GM19463 (cell line): ENCODE results near the gene PPP1CC.
"Not testable (repeated sequence)": the region's sequence is repeated elsewhere in the genome, so short reads cannot be mapped to it uniquely, and the experiment has no call there.

Experiments used
- ATAC-seq: cut with Tn5 transposase; IDR thresholded peaks from one replicate; pipeline ENCODE4 v1.9.1; 2021; ENCODE audit warnings: mild to moderate bottlenecking, moderate library complexity; ENCODE audit not compliant: unreplicated experiment

Gene PPP1CC

DNA sequence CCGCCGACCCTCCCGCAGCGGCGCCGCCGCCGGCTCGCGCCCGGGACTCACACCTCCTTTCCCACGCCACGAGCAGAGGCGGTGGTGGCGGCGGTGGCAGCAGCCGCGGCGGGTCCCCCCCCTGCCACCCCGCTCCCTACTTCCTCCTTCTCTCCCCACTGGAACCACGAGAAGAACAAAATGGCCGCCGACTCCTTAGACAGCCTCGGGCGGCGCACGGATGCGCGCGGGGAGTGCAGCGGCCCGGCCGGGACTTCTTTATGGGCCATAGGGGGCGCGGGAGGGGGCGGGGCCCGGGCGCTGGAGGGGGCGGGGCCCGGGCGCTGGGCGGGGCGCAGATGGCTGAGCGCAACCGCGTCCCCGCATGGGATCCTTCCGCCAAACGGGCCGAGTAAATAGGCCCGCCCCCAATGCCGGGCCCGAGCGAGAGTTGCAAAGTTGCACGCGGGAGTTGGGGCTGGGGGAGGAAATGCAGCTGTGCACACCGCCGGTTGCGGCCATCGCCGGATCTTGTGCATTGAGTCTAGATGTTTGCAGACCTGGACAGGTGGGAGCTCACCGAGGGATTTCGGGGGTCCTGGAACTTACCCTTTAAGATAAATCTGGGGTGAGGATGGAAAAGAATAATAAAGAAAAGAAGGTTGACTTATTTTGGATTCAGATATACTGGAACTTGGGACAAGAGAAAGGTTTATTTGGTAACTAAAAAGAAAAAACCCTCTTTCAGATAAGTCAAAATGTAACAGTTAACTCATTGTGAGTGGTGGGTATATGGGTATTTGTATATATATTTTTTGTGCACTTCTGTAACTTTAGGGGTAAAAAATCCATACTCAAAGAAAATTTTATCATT lies at the start of gene PPP1CC:
Gene PPP1CC (minus strand): TSS at position 174 of the 853 bp plus-strand sequence. CDS start 184 bp downstream, outside the sequence.
- peak; percentile 67 for ATAC-seq

DNA sequence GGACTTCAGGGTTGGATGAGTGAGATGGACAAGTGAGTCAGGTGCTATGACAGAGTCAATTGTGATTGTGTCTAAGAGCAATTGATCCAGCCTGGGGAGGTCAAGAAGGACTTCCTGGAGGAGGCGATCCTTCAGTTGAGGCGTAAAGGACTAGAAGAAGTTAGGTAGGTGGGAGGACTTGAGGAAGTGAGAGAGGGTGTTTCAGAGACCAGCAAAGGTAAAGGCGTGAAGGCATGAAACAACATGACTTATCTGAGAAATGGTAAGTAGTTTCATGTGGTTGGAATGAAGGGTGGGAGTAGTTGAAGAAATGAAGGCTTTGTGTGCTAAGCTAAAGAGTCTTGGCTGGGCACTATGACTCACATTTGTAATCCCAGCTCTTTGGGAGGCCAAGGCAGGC lies 48.9 kb upstream of the PPP1CC start:
- ATAC-seq, result no peak

DNA sequence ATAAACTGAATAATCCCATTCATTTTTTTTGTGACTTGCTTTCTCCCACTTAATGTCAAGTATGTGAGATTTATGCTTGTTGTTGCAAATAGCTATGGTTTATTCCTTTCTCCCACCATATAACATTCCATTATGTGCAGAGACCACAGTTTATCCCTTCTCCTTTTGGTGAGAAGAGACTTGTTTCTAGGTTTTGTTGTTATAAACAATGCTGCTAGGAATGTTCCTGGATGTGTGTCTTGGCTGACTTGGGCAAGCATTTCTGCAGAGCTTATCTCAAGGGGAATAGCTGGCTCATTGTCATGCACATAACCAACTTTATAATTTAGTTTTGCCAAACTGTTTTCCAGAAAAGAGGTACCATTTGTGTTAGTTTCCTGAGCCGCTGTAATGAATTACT lies 47.6 kb upstream of the PPP1CC start:
- no peak for ATAC-seq

DNA sequence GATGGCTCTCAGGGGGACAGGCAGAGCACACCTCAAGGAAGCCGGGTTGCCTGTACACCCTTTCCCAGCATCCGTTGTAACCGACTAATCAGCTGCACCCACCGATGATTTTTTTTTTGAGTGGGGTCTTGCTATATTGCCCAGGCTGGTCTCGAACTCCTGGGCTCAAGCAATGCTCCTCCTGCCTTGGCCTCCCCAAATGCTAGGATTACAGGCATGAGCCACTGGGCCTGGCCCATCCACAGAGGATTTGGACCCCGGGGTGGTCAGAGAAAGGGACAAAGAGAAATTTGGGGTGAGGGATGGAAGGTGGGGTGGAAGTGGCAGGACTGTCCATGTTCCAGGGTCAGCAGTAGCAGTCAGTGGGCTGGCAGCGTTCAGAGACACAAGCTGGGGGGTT lies 43.3 kb upstream of the PPP1CC start:
- ATAC-seq, result no peak

DNA sequence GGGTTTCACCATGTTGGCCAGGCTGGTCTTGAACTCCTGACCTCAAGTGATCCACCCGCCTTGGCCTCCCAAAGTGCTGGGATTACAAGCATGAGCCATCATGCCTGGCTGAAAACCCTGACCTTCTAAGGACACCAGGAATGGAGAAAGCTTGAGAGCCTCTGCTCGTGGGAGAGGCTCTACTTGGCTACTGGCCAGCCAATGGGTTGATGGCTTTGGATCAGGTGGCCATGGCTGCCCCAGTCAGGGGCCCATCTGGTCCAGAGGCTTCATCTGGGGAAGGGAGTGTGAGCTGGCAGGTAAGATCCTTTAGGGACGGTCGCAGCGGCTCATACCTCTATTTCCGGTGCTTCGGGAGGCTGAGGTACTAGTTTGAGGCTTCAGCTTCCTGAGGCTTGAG lies 42.5 kb upstream of the PPP1CC start:
- ATAC-seq, result no peak

DNA sequence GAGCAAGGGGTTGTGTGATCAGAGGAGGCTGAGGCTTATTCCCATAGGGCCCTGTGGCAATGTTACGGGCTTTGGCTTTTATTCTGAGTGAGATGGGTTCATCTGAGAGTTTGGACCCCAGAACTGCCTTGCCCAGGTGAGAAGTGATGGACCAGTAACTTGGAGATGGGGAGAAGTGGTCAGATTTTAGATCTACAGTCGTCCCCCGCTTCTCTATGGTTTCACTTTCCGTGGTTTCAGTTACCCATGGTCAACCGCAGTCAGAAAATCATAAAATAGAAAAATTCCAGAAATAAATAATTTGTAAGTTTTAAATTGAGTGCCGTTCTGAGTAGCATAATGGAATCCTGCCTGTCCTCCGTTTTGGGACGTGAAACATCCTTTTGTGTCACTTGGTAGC lies 40.2 kb upstream of the PPP1CC start:
- no peak for ATAC-seq

DNA sequence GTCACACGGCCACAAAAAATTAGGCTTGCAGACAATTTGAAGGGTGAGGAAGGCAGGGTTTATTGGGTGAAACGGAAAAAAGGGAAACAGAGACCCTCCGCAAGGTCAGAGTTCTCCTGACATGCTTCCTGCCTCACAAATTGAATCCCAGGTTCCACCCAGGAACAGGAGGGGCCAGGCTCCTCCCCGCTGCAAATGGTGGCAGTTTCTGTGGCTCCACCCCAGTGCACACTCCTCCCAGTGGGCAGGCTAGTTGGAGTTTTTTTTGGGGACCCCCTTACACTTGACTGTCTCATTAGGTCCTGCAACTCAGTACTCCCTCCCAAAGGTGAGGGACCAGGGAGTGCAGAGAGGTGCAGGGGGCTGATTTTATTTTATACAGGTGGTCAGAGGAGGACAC lies 39.4 kb upstream of the PPP1CC start:
- ATAC-seq, result no peak

DNA sequence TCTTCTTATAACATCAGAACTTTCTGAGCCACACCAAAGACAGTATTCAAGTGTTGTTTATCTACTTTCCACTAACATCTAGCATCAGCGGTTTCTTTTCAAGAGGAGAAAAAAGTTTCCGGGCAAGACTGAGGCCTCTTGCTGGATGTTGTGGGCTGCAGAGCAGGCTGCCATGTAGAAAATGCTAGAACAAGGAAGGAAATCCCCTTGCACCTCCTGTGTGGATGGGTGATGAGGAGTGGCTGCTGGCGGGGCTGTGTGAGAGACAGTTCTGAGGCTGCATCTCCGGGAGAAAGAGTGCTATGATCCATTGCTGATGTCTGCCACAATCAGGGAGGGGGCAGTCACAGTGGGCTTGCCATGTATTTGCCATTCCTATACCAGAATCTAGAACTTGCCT lies 37.8 kb upstream of the PPP1CC start:
- ATAC-seq, result no peak

DNA sequence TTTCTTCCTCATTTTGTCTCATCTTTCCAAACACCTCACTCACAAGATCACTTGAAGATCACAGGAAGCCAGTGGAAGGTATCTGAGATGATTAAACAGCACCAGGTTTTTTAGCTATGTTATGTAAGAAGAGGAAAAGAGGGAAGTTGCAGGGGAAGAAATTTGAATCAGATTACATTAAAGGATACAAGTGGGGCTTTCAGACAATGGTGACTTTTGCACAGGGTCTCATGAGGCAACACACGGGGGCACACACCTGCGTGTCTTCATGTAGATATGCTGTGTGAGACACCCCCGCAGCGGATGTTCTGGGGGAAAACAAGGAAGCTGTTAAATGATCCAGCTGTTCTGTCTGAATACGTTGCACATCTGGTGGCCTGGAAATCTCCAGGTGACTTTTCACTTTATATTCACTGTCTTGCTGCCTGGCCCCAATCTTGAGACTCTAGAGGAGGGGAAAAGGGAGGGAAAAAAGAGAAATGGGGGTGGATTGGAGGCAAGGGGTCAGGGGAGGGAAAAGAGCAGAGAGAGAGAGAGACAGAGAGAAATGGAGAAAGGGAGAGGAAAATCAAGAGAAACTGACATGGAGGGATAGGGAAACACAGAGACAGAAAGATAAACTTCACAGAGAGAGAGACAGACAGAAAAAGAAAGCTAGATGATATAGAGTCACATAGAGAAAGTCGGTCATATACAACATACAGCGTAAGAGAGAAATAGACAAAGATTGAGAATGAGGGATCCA lies 36.3 kb upstream of the PPP1CC start:
- ATAC-seq, result no peak

DNA sequence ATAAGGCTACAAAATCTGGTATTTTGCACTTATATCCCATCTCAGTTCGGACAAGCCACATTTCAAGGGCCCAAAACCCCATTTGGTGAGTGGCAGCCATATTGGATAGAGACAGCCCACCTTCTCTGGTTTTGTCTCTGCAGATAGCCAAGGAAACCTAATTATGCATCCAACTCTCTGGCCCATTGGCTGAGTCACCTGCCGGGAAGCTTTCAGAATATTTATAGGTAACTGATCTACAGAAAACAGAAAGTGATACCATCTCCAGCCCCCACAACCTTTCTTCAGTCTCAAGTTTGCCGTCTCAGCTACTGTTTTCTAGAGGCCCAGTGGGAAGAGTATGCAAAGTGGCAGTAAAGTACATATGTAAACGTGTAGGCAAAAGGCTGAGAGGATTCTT lies 33.7 kb upstream of the PPP1CC start:
- ATAC-seq, result peak; percentile 97

DNA sequence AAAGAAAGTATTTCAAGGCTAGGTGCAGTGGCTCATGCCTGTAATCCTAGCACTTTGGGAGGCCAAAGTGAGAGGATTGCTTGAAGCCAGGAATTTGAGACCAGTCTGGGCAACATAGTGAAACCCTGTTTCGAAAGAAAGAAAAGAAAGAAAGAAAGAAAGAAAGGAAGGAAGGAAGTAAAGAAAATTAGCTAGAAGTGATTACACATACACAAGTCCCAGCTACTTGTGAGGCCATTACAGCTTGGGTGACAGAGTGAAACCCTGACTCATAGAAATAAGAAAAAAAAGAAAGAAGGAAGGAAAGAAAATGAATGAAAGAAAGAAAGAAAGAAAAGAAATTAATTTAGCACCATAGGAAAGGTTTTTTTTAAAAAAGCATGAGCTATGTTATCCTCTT lies 33.3 kb upstream of the PPP1CC start:
- no peak for ATAC-seq

DNA sequence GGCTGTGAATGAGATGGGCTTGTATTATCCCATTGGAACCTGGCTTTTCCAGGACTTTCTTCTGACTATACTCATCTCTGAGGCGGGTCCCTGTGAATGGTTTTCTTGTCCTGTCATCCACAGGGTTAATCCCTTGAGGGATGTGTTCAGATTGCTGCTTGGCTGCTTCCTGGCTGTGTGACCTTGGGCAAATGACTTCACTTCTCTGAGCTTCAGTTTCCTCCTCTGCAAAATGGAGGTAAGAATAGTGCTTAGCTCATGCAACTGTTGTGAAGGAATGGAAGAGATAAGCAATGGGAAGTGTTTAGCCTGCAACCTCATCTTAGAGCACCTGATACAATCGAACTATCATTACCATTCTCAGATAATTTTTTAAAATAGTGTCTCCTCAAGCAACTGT lies 32.1 kb upstream of the PPP1CC start:
- no peak for ATAC-seq

DNA sequence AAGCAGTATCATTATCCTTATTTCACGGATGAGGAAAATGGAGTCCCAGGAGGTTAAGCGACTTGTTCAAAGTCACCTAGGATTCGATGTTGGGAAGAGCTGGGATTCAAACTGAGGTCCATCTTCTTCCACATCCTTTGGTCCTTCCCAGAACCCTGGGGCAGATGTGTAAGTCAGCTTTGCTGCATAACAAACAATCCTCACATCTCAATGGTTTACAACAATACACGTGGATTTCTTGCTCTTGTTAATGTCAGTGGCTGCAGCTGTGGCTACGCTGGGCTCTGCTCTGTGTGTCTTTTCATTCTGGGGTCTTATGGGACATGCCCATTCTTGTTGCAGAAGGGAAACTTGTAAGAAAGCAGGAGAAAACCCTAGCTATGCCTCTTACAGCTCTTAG lies 26.3 kb upstream of the PPP1CC start:
- no peak for ATAC-seq

DNA sequence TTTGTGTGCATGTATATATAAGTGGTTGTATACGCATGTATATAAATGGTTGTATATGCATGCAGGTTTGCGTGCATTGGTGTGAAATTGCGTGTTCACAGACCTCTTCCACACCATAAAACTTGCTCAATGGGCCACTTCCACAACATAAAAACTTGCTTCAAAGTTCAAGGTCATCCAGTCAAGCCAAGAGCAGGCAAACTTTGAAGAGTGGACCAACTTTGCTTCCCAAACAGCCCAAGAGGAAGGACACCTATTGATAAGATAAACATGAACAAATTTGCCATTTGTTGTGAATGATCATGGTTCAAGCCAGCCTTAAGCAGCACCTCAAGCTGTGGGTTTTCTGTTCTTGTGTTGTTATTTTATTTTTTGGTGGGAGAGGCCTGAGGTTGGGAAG lies 25.2 kb upstream of the PPP1CC start:
- ATAC-seq, result no peak

DNA sequence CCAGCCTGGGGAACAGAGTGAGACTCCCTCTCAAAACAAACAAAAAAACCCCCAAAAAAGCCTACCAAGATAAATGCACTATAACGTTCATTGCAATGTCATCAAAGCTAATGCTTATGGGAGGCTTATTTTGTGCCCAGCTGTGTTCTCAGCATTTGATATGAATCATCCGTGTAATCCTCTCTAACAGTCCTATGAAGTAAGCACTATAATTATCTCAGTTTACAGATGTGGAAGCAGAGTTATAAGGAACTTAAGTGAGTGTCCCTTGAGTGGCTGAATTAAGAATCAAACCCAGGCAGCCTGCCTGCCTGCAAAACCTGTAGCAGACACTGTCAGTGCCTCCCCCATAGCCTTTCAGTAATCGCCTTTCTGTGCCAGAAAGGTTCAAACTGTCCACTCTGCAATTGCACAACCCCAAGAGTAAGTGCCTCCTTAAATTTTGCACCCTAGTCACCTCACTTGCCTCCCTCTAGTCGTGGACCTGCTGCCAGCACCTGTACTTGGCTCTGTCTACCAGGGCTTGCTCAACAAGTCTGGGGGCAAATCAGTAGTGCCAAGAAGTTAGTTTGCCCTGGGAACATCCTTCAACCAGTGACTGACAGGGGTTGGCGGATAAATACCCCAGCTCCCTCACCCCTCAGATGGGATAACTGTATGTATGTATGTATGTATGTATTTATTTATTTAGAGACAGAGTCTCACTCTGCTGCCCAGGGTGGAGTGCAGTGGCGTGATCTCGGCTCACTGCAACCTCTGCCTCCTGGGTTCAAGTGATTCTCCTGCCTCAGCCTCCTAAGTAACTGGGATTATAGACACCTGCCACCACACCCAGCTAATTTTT lies 23.8 kb upstream of the PPP1CC start:
- no peak for ATAC-seq

DNA sequence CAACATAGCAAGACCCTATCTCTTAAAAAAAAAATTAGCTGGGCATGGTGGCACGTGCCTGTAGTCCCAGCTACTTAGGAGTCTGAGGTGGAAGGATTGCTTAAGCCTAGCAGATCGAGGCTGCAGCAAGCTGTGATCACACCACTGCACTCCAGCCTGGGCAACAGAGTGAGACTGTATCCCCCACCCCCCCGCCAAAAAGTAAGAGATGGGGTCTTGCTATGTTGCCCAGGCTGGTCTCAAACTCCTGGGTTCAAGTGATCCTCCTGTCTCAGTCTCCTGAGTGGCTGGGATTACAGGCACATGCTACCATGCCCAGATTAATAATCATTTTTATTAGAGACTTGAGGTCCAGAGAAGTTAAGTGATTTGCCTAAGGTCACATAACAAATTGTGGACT lies 22.9 kb upstream of the PPP1CC start:
- not testable (repeated sequence) for ATAC-seq

DNA sequence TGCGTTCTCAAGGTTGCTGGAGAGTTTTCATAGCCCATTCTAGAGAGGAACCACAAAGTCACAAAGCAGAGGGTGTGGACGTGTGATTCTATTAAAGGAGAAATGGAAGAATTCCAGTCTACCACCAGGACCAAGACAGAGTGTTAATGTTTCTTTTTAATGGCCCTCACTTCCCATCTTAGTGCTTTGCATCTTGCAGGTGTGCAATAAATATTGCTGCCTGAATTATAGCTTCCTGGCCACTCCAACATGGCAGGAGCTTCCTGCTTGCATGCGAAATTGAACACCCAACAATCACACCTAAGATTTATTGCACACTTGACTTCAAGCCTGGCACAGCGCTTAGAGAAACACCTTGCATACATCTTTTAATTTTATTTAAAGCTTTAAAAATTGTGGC lies 22.4 kb upstream of the PPP1CC start:
- no peak for ATAC-seq

DNA sequence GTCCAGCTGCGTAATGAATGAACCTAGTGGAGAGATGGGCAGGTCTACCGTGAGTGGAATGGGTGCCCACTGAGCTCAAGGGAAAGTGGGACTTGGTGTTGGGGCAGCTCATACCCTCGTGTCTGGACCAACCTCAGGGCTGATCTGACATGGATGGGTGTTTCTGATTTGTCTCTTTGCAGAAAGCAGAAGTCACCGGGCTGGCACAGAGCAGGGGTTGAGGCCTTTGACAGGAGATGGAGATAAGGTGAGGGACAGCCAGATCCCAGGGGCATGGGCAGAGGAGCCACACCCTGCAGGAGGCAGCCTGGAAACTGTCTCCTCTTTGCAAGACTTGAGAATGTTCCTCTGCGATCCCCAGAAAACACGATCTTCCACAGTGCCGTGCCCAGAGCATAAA lies 20.9 kb upstream of the PPP1CC start:
- no peak for ATAC-seq

DNA sequence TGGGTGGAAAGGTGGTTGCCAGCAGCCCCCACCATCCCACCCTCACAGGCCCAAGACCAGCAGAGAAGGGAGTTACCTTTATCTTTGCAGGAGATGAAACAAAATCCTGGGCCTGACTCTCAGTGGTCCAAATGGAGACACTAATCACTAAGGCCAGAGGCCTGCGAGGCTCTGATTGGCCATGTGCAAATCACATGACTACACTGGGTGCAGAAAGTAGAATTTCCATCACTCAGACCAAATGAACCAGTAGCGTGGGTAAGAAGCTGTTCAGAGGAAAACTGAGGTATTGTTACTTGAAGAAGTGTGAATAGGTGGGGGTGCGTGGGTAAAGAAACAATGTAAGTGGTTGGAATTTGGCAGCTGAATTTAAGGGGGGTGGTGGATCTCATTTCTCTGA lies 20.2 kb upstream of the PPP1CC start:
- ATAC-seq, result no peak

DNA sequence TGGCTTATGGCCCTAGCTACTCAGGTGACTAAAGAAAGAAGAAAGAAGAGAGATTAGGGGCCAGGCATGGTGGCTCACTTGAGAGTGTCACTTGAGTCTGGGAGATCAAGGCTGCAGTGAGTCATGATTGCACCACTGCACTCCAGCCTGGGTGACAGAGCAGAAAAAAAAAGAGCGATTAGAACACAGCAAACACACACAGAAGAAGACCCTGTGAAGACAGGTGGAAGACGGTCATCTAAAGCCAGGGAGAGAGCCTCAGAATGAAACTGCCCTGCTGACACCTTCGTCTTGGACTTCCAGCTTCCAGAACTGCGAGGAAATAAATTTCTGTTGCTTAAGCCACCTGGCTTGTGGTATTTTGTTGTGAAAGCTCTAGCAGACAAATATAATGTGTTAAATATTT lies 17.5 kb upstream of the PPP1CC start:
- ATAC-seq, result no peak

DNA sequence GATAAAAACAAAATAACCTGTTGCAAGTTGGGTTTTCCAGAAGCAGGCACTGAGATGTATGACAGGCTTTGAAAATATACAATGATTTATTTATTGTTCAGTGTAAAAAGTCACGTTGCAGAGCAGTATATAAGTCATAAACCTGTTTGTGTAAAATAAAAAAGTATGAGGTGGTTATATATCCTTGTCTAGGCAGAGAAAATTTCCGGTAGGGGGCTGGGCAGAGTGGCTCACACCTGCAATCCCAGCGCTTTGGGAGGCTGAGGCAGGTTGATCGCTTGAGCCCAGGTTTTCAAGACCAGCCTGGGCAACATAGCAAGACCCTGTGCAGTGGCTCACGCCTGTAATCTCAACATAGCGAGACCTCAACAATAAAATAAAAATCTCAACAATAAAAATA lies 16.2 kb upstream of the PPP1CC start:
- no peak for ATAC-seq
